HAP-1 (cell line): ENCODE data around the gene TECRL.

Experiments
- DNase-seq, 2 experiments: peaks; one replicate each; pipeline ENCODE4 v3.0.0-alpha.2; 2016 to 2020; ENCODE audit warnings: low spot score in 2 of 2
- H3K27me3 ChIP-seq: fragments of 250-450 bp; sonication (Bioruptor Pico); 2 replicates; pipeline ENCODE4 v1.5.1; 2020; ENCODE audit warnings: low read depth, mild to moderate bottlenecking, moderate library complexity
- H3K36me3 ChIP-seq: fragments of 250-450 bp; sonication (Bioruptor Pico); replicated peaks from 2 replicates; pipeline ENCODE4 v1.5.1; 2020; ENCODE audit warnings: mild to moderate bottlenecking
- H3K4me1 ChIP-seq: fragments of 250-450 bp; sonication (Bioruptor Pico); 2 replicates; pipeline ENCODE4 v1.5.1; 2020; ENCODE audit warnings: mild to moderate bottlenecking
- H3K4me3 ChIP-seq: fragments of 250-450 bp; sonication (Bioruptor Pico); 2 replicates; pipeline ENCODE4 v1.5.1; 2020; ENCODE audit warnings: mild to moderate bottlenecking, moderate library complexity
- H3K9me3 ChIP-seq: fragments of 250-450 bp; sonication (Bioruptor Pico); 2 replicates; pipeline ENCODE4 v1.5.1; 2020; ENCODE audit warnings: mild to moderate bottlenecking, moderate library complexity
- in situ Hi-C: fragments of 300-500 bp; cut with MboI; formaldehyde crosslinking; loops from 3 replicates; pipeline ENCODE4 v1.14.3; 2020; ENCODE audit warnings: low sequenced_read_pairs, inconsistent platforms, mixed read lengths

Gene TECRL

DNA sequence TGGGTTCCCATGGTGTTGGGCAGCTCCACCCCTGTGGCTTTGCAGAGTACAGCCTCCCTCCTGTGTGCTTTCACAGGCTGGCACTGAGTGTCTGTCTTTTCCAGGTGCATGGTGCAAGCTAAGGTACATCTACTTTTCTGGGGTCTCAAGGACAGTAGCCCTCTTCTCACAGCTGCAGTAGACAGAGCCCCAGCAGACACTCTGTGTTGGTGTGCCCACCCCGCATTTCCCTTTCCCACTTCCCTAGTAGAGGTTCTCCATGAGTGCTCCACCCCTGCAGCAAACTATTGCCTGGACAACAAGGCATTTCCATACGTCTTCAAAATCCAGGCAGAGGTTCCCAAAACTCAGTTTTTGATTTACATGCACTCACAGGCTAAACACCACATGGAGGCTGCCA is 143.0 kb downstream of the TECRL start:
- in situ Hi-C loops = no loop called here
- no peak overlapping the region for H3K4me3 ChIP-seq
- no peak for DNase-seq

GRCh38 chr4:64251781-64252180 is 157.5 kb downstream of the TECRL start:
- Histone ChIP-seq H3K4me3 (no peak overlapping the region), H3K9me3 (no peaks in the 10 kb centered on the region), H3K27me3 (no peaks in the 10 kb centered on the region), H3K36me3 (no peaks in the 10 kb centered on the region), H3K4me1 (peaks cover 4% of the 10 kb centered on the region; the same call in 1 of the 2 replicates)
- in situ Hi-C loops = no loop called here
- DNase-seq = no peak

More for the DNA sequence above, 143.0 kb downstream of the TECRL start:
- H3K4me1 ChIP-seq = peaks cover 4% of the 10 kb centered on the region; the same call in 1 of the 2 replicates
- H3K9me3 ChIP-seq = no peaks in the 10 kb centered on the region
- no peaks in the 10 kb centered on the region for H3K36me3 ChIP-seq
- H3K27me3 ChIP-seq = no peaks in the 10 kb centered on the region

DNA sequence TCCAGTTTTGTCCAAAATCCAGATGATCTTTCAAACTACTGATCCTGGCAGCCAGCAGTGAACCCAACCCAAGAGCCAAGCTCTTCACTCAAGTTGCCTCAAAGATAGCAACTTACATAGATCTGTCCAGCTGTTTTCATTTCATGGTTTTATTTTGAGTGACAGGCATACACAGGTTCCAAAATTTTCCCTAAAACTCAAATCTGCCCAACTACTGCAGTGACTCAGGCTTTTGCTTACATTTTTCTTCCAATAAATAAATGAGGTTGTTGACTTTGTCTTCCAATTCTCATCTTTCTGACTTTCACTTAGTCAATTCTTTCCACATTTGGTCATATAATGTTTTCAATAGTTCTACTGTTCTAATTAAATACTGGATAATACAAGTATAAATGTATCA is 158.8 kb downstream of the TECRL start:
- Histone ChIP-seq H3K4me1 (peaks cover 4% of the 10 kb centered on the region; the same call in 1 of the 2 replicates), H3K4me3 (no peak overlapping the region), H3K9me3 (no peaks in the 10 kb centered on the region), H3K36me3 (no peaks in the 10 kb centered on the region), H3K27me3 (no peaks in the 10 kb centered on the region)
- DNase-seq = no peak
- in situ Hi-C loops = no loop called here

DNA sequence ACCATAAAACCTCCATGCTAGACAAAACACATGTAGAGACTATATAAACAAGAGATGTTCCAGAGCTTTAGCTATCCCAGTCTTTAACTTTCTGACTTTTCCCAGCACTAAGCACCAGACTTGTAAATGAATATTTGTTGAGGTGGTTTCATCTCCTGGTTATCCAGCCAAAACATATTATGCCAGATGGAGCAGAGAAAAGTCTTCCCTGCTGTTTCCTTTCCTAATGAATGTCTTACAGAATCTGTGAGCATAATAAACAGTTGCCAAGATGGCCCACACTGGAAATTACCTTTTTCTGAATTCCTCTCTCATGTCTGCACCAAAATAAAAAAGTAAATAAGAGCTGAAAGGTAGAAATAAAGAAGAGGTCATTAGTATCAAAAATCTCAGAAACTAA is 159.2 kb downstream of the TECRL start:
- DNase-seq = no peak
- no peak overlapping the region for H3K4me3 ChIP-seq
- no peaks in the 10 kb centered on the region for H3K27me3 ChIP-seq
- H3K36me3 ChIP-seq = no peaks in the 10 kb centered on the region
- H3K4me1 ChIP-seq = peaks cover 4% of the 10 kb centered on the region; the same call in 1 of the 2 replicates
- in situ Hi-C loops = no loop called here
- H3K9me3 ChIP-seq = no peaks in the 10 kb centered on the region

DNA sequence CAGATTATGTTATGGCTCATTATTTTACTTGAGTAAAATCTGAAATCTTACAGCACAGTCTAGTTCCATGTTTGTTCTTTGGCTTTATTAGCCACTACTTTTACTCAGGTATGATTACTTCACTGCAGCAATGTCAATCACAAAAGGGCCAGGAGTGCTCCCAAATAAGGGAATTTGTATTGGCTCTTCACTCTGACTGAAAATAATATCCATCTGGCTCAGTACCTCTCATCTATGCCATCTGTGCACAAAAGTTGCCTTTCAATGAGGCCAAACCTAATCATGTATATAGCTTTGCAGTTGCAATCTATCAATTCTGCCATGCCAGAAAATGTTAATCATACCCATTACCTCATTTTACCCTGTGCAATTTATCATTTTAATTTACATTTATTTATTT is 161.1 kb downstream of the TECRL start:
- H3K36me3 ChIP-seq = no peaks in the 10 kb centered on the region
- in situ Hi-C loops = no loop called here
- H3K4me3 ChIP-seq = no peak overlapping the region
- no peaks in the 10 kb centered on the region for H3K4me1 ChIP-seq
- H3K9me3 ChIP-seq = no peaks in the 10 kb centered on the region
- no peaks in the 10 kb centered on the region for H3K27me3 ChIP-seq
- DNase-seq = no peak

DNA sequence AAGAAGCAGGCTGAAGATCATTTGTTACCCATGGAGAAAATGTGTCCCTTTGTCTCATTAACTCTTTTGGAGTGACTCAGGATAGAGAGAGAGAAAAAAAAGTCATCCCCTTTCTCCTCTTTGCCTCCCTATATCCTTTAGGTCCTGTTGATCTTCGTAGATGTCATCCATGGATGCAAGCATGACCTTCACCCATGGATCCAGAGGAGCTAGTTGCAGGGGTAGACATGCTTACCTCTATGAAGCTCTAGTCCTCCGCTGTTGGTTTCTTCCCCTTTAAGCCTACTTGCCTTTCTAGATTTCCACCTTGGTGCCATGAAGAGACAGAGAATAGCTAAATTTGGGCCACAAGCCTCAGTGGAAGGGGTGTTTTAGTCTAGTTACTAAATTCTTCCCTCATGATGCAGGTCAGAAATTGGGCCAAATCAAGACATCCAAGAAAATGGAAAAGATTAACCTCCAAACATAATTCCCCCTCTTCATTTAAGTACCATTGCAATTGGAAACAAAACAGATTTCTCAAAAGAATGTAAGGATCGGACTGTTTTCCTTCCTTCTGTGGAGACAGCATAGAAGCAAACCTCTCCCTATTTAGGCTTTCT is 178.4 kb downstream of the TECRL start:
- peak in 1 of 2 experiments; percentile 19 for DNase-seq
- Histone ChIP-seq H3K4me1 (no peaks in the 10 kb centered on the region), H3K4me3 (no peak overlapping the region), H3K9me3 (peaks cover 11% of the 10 kb centered on the region), H3K36me3 (no peaks in the 10 kb centered on the region), H3K27me3 (no peaks in the 10 kb centered on the region)
- in situ Hi-C loops = no loop called here
